GM23338 (cell line): ENCODE measurements around the gene DOCK2. TPM values are rescaled to one million over a fixed set of nuclear protein-coding genes. Genes with fewer than 3 reads are reported as not detected.

Experiments used
- ATAC-seq: fragments of 200-7000 bp; cut with Tn5 transposase; 3 replicates; pipeline ENCODE4 v1.9.1; 2020
- DNase-seq: peaks from one replicate; pipeline ENCODE4 v3.0.0-alpha.2; 2015; ENCODE audit warnings: low spot score
- H2AFZ ChIP-seq: fragments of 200-600 bp; sonication (generic); 2 replicates; pipeline ENCODE4 v1.8.0; 2016; ENCODE audit warnings: antibody characterized with exemption, mild to moderate bottlenecking, moderate library complexity
- H3F3A ChIP-seq: fragments of 200-600 bp; sonication (generic); replicated peaks from 2 replicates; pipeline ENCODE4 v1.8.0; 2017; ENCODE audit warnings: antibody characterized with exemption, mixed run types, low read depth
- H3K27ac ChIP-seq: fragments of 200-600 bp; sonication (generic); 2 replicates; pipeline ENCODE4 v1.6.1; 2016; ENCODE audit warnings: low read depth
- H3K27me3 ChIP-seq: fragments of 200-600 bp; sonication (generic); 2 replicates; pipeline ENCODE4 v1.8.0; 2016; ENCODE audit warnings: mild to moderate bottlenecking, mixed run types, moderate library complexity; ENCODE audit not compliant: insufficient read depth
- H3K36me3 ChIP-seq: fragments of 200-600 bp; sonication (generic); 2 replicates; pipeline ENCODE4 v1.8.0; 2016; ENCODE audit warnings: mild to moderate bottlenecking; ENCODE audit not compliant: insufficient read depth
- H3K4me1 ChIP-seq: fragments of 200-600 bp; sonication (generic); 2 replicates; pipeline ENCODE4 v1.8.0; 2016; ENCODE audit warnings: mild to moderate bottlenecking, moderate library complexity; ENCODE audit not compliant: insufficient read depth
- H3K4me2 ChIP-seq: fragments of 200-600 bp; sonication (generic); 2 replicates; pipeline ENCODE4 v1.7.1; 2017; ENCODE audit warnings: mixed run types
- H3K4me3 ChIP-seq: fragments of 200-600 bp; sonication (generic); 2 replicates; pipeline ENCODE4 v1.6.1; 2016; ENCODE audit warnings: mixed run types
- H3K79me2 ChIP-seq: fragments of 200-600 bp; sonication (generic); replicated peaks from 2 replicates; pipeline ENCODE4 v1.8.0; 2017; ENCODE audit warnings: mild to moderate bottlenecking; ENCODE audit not compliant: insufficient read depth
- H3K9me2 ChIP-seq: fragments of 200-600 bp; sonication (generic); 2 replicates; pipeline ENCODE4 v1.8.0; 2017; ENCODE audit not compliant: insufficient read depth
- H4K20me1 ChIP-seq: fragments of 200-600 bp; sonication (generic); replicated peaks from 2 replicates; pipeline ENCODE4 v1.8.0; 2017; ENCODE audit warnings: mild to moderate bottlenecking; ENCODE audit not compliant: insufficient read depth
- H3K27ac Mint-ChIP-seq: 2 replicates; pipeline ENCODE4 v1.8.0; 2020; ENCODE audit warnings: inconsistent platforms, mild to moderate bottlenecking, moderate library complexity, mixed read lengths
- H3K27me3 Mint-ChIP-seq: 3 replicates; pipeline ENCODE4 v1.8.0; 2022; ENCODE audit warnings: low read depth, mild to moderate bottlenecking, moderate library complexity, mixed read lengths, inconsistent platforms; ENCODE audit not compliant: insufficient read depth, poor library complexity
- H3K36me3 Mint-ChIP-seq: 3 replicates; pipeline ENCODE4 v1.8.0; 2021; ENCODE audit warnings: low read depth, mild to moderate bottlenecking, inconsistent platforms, moderate library complexity, mixed read lengths
- H3K4me1 Mint-ChIP-seq: 3 replicates; pipeline ENCODE4 v1.8.0; 2020; ENCODE audit warnings: mild to moderate bottlenecking, inconsistent platforms, mixed read lengths
- H3K4me3 Mint-ChIP-seq: 3 replicates; pipeline ENCODE4 v1.8.0; 2021; ENCODE audit warnings: moderate library complexity, mild to moderate bottlenecking, inconsistent platforms, mixed read lengths
- H3K9me3 Mint-ChIP-seq: 3 replicates; pipeline ENCODE4 v1.8.0; 2020; ENCODE audit warnings: moderate library complexity, mild to moderate bottlenecking, inconsistent platforms, mixed read lengths
- CREB1 ChIP-seq: fragments of 250-450 bp; sonication (Bioruptor Pico); IDR thresholded peaks from 2 replicates; pipeline ENCODE4 v1.5.0; 2020; ENCODE audit warnings: low read depth, mild to moderate bottlenecking, moderate library complexity
- EZH2 ChIP-seq: fragments of 200-600 bp; sonication (generic); IDR thresholded peaks from one replicate; pipeline ENCODE4 v1.8.0; 2017; ENCODE audit warnings: antibody characterized with exemption, mild to moderate bottlenecking, low read depth; ENCODE audit not compliant: unreplicated experiment
- EZH2phosphoT487 ChIP-seq: fragments of 200-600 bp; sonication (generic); IDR thresholded peaks from one replicate; pipeline ENCODE4 v1.8.1; 2018; ENCODE audit warnings: antibody characterized with exemption; ENCODE audit not compliant: unreplicated experiment
- NANOG ChIP-seq: IDR thresholded peaks from 2 replicates; pipeline ENCODE4 v1.6.1; 2016; ENCODE audit warnings: antibody characterized with exemption, borderline replicate concordance
- POLR2AphosphoS5 ChIP-seq: IDR thresholded peaks from 2 replicates; pipeline ENCODE4 v1.6.1; 2016; ENCODE audit warnings: antibody characterized with exemption, low read depth
- STAT1 ChIP-seq: IDR thresholded peaks from one replicate; pipeline ENCODE4 v1.6.1; 2016; ENCODE audit warnings: antibody characterized with exemption; ENCODE audit not compliant: unreplicated experiment
- ZNF114 ChIP-seq: fragments of 250-450 bp; sonication (Bioruptor Pico); IDR thresholded peaks from 2 replicates; pipeline ENCODE4 v1.5.0; 2020; ENCODE audit warnings: mild to moderate bottlenecking, moderate library complexity
- polyA plus RNA-seq: library from polyadenylated mRNA; unstranded; fragments of >200 nt; fragmentation: Nextera tagmentation; extraction: Ambion mirVana; gene quantifications from 2 replicates; pipeline ENCODE4 v1.2.1, GENCODE V29; 2016
- total RNA-seq: library from RNA; depleted of rRNA; stranded (reverse); fragments of >200 nt; shearing (Covaris generic); gene quantifications from 2 replicates; pipeline ENCODE4 v1.2.3, GENCODE V29; 2014
- TF ChIP-seq, protein P1 (sequence below): fragments of 250-450 bp; sonication (Bioruptor Pico); IDR thresholded peaks from 2 replicates; pipeline ENCODE4 v1.5.0; 2020; ENCODE audit warnings: mild to moderate bottlenecking, moderate library complexity
- TF ChIP-seq, protein P2 (sequence below): IDR thresholded peaks from one replicate; pipeline ENCODE4 v1.6.1; 2018; ENCODE audit warnings: antibody characterized with exemption; ENCODE audit not compliant: unreplicated experiment
- TF ChIP-seq, protein P3 (sequence below): IDR thresholded peaks from 2 replicates; pipeline ENCODE4 v1.6.1; 2016; ENCODE audit warnings: antibody characterized with exemption
- TF ChIP-seq, protein P4 (sequence below), 2 experiments: fragments of 200-600 bp in 1 of 2; sonication (generic) in 1 of 2; conservative IDR thresholded peaks; 2 replicates each; pipeline versions ENCODE4 v1.5.1 to v1.6.1; 2016 to 2017; ENCODE audit warnings: antibody characterized with exemption in 2 of 2, low read depth in 2 of 2, mild to moderate bottlenecking in 2 of 2, moderate library complexity in 1 of 2

The DOCK2 gene
- total and polyA plus RNA-seq, 2 experiments from 2014 or later: 3.7 to 9.4 TPM

- no peaks in the 10 kb centered on the region for H3K36me3 Mint-ChIP-seq
- Histone ChIP-seq H3K36me3 (no peaks in the 10 kb centered on the region), H2AFZ (no peak overlapping the region), H3K9me2 (no peaks in the 10 kb centered on the region), H4K20me1 (no peaks in the 10 kb centered on the region), H3K27ac (no peak overlapping the region), H3K27me3 (no peaks in the 10 kb centered on the region), H3F3A (no peaks in the 10 kb centered on the region), H3K4me3 (no peak overlapping the region), H3K4me1 (no peaks in the 10 kb centered on the region), H3K79me2 (no peaks in the 10 kb centered on the region), H3K4me2 (no peak overlapping the region)
- H3K4me3 Mint-ChIP-seq: no peak overlapping the region
- H3K27ac Mint-ChIP-seq: no peak overlapping the region
- DNase-seq: no peak
- H3K27me3 Mint-ChIP-seq: peaks cover under 1% of the 10 kb centered on the region
- no peak; the same call in 2 of the 3 replicates for ATAC-seq
- peaks cover 6% of the 10 kb centered on the region for H3K4me1 Mint-ChIP-seq
- TF ChIP-seq, protein P1, sequence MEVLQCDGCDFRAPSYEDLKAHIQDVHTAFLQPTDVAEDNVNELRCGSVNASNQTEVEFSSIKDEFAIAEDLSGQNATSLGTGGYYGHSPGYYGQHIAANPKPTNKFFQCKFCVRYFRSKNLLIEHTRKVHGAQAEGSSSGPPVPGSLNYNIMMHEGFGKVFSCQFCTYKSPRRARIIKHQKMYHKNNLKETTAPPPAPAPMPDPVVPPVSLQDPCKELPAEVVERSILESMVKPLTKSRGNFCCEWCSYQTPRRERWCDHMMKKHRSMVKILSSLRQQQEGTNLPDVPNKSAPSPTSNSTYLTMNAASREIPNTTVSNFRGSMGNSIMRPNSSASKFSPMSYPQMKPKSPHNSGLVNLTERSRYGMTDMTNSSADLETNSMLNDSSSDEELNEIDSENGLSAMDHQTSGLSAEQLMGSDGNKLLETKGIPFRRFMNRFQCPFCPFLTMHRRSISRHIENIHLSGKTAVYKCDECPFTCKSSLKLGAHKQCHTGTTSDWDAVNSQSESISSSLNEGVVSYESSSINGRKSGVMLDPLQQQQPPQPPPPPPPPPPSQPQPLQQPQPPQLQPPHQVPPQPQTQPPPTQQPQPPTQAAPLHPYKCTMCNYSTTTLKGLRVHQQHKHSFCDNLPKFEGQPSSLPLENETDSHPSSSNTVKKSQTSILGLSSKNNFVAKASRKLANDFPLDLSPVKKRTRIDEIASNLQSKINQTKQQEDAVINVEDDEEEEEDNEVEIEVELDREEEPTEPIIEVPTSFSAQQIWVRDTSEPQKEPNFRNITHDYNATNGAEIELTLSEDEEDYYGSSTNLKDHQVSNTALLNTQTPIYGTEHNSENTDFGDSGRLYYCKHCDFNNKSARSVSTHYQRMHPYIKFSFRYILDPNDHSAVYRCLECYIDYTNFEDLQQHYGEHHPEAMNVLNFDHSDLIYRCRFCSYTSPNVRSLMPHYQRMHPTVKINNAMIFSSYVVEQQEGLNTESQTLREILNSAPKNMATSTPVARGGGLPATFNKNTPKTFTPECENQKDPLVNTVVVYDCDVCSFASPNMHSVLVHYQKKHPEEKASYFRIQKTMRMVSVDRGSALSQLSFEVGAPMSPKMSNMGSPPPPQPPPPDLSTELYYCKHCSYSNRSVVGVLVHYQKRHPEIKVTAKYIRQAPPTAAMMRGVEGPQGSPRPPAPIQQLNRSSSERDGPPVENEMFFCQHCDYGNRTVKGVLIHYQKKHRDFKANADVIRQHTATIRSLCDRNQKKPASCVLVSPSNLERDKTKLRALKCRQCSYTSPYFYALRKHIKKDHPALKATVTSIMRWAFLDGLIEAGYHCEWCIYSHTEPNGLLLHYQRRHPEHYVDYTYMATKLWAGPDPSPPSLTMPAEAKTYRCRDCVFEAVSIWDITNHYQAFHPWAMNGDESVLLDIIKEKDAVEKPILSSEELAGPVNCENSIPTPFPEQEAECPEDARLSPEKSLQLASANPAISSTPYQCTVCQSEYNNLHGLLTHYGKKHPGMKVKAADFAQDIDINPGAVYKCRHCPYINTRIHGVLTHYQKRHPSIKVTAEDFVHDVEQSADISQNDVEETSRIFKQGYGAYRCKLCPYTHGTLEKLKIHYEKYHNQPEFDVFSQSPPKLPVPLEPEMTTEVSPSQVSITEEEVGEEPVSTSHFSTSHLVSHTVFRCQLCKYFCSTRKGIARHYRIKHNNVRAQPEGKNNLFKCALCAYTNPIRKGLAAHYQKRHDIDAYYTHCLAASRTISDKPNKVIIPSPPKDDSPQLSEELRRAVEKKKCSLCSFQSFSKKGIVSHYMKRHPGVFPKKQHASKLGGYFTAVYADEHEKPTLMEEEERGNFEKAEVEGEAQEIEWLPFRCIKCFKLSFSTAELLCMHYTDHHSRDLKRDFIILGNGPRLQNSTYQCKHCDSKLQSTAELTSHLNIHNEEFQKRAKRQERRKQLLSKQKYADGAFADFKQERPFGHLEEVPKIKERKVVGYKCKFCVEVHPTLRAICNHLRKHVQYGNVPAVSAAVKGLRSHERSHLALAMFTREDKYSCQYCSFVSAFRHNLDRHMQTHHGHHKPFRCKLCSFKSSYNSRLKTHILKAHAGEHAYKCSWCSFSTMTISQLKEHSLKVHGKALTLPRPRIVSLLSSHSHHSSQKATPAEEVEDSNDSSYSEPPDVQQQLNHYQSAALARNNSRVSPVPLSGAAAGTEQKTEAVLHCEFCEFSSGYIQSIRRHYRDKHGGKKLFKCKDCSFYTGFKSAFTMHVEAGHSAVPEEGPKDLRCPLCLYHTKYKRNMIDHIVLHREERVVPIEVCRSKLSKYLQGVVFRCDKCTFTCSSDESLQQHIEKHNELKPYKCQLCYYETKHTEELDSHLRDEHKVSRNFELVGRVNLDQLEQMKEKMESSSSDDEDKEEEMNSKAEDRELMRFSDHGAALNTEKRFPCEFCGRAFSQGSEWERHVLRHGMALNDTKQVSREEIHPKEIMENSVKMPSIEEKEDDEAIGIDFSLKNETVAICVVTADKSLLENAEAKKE: no peak
- TF ChIP-seq CREB1: no peak
- no peak for TF ChIP-seq STAT1
- no peak for TF ChIP-seq EZH2phosphoT487
- TF ChIP-seq EZH2: no peak
- no peak for TF ChIP-seq NANOG
- TF ChIP-seq, protein P2, sequence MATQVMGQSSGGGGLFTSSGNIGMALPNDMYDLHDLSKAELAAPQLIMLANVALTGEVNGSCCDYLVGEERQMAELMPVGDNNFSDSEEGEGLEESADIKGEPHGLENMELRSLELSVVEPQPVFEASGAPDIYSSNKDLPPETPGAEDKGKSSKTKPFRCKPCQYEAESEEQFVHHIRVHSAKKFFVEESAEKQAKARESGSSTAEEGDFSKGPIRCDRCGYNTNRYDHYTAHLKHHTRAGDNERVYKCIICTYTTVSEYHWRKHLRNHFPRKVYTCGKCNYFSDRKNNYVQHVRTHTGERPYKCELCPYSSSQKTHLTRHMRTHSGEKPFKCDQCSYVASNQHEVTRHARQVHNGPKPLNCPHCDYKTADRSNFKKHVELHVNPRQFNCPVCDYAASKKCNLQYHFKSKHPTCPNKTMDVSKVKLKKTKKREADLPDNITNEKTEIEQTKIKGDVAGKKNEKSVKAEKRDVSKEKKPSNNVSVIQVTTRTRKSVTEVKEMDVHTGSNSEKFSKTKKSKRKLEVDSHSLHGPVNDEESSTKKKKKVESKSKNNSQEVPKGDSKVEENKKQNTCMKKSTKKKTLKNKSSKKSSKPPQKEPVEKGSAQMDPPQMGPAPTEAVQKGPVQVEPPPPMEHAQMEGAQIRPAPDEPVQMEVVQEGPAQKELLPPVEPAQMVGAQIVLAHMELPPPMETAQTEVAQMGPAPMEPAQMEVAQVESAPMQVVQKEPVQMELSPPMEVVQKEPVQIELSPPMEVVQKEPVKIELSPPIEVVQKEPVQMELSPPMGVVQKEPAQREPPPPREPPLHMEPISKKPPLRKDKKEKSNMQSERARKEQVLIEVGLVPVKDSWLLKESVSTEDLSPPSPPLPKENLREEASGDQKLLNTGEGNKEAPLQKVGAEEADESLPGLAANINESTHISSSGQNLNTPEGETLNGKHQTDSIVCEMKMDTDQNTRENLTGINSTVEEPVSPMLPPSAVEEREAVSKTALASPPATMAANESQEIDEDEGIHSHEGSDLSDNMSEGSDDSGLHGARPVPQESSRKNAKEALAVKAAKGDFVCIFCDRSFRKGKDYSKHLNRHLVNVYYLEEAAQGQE: no peak
- TF ChIP-seq ZNF114 (CRISPR knock-in tag): no peak
- no peak for TF ChIP-seq POLR2AphosphoS5
- TF ChIP-seq, protein P3, sequence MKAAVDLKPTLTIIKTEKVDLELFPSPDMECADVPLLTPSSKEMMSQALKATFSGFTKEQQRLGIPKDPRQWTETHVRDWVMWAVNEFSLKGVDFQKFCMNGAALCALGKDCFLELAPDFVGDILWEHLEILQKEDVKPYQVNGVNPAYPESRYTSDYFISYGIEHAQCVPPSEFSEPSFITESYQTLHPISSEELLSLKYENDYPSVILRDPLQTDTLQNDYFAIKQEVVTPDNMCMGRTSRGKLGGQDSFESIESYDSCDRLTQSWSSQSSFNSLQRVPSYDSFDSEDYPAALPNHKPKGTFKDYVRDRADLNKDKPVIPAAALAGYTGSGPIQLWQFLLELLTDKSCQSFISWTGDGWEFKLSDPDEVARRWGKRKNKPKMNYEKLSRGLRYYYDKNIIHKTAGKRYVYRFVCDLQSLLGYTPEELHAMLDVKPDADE: no peak
- TF ChIP-seq, protein P4, sequence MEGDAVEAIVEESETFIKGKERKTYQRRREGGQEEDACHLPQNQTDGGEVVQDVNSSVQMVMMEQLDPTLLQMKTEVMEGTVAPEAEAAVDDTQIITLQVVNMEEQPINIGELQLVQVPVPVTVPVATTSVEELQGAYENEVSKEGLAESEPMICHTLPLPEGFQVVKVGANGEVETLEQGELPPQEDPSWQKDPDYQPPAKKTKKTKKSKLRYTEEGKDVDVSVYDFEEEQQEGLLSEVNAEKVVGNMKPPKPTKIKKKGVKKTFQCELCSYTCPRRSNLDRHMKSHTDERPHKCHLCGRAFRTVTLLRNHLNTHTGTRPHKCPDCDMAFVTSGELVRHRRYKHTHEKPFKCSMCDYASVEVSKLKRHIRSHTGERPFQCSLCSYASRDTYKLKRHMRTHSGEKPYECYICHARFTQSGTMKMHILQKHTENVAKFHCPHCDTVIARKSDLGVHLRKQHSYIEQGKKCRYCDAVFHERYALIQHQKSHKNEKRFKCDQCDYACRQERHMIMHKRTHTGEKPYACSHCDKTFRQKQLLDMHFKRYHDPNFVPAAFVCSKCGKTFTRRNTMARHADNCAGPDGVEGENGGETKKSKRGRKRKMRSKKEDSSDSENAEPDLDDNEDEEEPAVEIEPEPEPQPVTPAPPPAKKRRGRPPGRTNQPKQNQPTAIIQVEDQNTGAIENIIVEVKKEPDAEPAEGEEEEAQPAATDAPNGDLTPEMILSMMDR (conservative IDR thresholded peaks at IDR 0.05; ENCODE audit: low read depth in 2 of 2): no peak
- H3K9me3 Mint-ChIP-seq: no peaks in the 10 kb centered on the region
Observed at GRCh38 chr5:169702693-169703481, 65.8 kb downstream of the DOCK2 start.
